HG03354 (cell line): ENCODE measurements around the gene ASIC3.
"Not testable (repeated sequence)": the region's sequence is repeated elsewhere in the genome, so short reads cannot be mapped to it uniquely, and the experiment has no call there.

Experiments
- ATAC-seq: cut with Tn5 transposase; IDR thresholded peaks from one replicate; pipeline ENCODE4 v1.9.1; 2021; ENCODE audit warnings: mild to moderate bottlenecking; ENCODE audit not compliant: unreplicated experiment, poor library complexity, severe bottlenecking

ASIC3 gene

DNA sequence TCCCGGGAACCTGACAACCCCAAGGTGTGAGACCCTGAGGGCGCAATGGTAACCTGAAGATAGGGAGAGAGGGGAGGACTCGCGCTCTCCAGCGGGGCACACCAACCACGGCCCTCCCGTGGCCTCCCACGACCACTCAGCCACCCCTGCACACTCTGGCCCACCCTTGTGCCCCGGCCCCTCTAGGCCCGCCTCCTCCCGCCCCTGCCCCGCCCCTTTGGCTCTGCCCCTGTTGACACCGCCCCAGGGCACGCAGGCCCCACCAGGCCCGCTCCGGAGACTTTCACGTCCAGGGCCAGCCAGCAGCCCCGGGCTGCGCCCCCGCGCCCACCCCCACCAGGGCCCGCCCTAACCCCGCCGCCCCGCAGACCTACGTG, 35.0 kb upstream of the ASIC3 start:
- ATAC-seq = no peak

DNA sequence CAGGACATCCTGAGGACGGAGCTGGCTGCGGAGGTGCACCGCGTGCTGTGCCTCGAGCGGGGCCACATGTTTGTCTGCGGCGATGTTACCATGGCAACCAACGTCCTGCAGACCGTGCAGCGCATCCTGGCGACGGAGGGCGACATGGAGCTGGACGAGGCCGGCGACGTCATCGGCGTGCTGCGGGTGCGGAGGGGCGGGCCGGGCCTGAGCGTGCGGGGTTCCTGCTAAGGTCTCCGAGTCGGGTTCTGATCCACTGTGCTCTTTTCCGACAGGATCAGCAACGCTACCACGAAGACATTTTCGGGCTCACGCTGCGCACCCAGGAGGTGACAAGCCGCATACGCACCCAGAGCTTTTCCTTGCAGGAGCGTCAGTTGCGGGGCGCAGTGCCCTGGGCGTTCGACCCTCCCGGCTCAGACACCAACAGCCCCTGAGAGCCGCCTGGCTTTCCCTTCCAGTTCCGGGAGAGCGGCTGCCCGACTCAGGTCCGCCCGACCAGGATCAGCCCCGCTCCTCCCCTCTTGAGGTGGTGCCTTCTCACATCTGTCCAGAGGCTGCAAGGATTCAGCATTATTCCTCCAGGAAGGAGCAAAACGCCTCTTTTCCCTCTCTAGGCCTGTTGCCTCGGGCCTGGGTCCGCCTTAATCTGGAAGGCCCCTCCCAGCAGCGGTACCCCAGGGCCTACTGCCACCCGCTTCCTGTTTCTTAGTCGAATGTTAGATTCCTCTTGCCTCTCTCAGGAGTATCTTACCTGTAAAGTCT, 34.4 kb upstream of the ASIC3 start:
- ATAC-seq = peak; percentile 58

DNA sequence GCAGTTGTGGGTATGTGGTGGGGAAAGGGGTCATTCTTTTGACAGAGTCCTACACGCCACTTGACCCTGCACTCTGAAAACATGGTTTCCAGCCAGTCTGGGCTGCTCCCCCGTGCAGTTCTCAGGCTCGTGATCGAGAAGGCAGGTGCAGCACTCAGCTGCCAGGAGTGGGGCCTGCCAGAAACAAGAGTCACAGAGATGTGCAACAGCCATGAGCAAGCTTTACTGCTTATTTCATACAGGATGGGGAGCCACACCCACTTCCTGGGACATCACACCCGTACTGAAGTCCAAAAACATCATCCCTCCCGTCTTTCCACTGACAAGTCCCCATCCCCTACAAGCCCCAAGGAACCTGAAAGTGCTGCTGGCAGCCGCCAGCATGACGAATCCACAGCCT, 33.4 kb upstream of the ASIC3 start:
- ATAC-seq = no peak

DNA sequence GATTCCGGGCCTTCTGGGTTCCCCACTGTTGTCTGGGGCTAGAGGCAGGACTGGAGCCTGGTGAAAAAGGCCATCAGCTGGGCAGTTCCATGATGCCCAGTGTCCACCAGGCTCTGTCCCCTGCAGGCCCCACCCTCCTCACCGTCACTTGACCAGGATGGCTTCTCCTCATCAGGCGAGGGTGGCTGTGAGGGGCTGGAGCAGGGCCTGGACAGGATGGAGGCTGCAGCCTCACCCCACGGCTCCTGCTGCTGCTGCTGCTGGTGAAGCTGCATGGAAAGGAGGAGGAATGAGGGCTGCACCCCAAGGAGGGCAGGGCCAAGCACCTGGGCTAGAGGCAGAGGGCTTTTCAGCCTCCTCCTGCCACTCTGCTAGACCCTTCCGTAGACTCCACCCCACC, 32.4 kb upstream of the ASIC3 start:
- no peak for ATAC-seq

DNA sequence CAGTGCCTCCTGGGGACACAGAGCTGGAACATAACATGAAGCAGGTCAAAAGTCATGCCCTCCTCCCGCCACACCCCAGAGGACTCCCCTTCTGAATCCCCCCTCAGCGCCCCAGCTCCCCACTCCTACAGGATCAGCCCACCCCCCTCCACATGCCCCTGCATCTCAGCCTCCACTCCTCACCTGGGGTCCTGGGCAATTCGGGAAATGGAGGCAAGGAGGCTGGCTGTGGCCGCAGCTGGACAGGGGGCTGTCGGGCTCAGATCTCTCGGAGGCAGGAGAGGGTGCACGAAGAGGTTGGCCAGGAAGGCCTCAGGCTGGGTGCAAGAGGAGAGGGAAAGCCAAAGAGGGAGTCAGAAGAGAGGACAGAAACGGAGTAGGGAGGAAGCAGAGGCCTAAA, 31.8 kb upstream of the ASIC3 start:
- no peak for ATAC-seq

DNA sequence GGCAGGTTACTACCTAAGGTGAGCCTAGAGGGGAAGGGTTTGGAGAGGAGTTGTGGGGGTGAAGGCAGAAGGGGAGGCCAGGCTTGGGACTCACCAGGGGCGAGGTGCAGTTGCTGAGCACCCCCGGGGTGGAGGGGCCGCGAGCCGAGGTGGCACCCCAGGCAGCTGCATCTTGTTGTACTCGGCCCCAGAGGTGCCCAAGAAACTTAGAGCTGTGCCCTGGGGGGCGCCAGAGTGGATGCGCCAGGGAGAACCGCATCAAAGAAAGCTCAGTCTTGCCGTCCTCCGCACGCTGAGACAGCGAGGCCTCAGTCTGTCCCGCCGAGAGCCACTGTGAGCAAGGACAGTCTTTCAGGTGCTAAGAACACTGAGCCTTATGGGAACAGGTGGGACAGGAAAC, 31.4 kb upstream of the ASIC3 start:
- ATAC-seq = no peak

DNA sequence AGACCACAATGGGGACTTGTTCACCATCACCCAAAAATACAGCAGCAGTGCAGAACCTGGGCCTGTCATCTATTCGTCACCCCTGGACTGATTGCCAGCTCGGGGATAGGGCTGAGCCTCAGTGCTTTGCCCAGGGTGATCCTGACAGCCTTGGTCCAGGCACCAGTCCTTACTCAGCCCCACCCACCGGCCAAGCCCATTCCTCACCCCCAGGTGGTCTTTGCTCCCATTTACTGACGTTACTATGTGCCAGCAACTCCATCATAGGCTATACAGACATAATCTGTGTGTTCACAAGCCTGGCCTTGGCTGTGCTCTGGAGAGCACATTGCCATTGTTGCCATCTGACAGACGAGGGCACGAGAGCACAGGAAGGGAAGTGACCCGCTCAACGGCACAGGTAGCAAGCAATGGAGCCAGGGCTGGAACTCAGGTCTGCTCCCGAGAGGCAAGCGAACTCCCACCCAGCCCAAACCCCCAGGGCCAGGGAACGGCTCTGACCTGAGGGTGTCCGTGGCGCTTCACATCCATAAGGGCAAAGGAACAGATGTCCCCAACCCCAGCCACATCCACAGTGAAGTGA, 30.9 kb upstream of the ASIC3 start:
- ATAC-seq = no peak

DNA sequence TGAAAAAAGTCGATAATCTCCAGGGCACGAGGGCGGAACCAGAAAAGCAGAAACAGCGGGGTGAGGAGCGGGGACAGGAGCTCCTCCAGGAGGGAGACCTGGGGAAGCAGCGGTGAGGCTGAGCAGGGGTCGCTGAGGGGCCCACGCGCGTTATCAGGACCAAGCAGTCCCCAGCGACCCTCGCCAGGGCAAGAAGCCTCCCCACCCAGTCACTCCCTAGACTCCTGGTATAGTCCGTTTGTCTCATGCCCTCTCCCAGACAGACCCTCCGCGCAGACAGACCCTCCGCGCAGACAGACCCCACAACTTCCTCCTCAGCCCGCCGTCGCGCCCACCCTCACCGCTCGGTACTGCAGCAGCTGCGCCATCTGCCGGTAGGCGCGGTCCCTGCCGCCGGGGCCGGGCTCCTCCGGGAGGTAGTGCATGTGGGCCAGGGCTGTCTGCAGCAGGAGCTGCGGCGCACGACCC, 30.3 kb upstream of the ASIC3 start:
- peak; percentile 67 for ATAC-seq

DNA sequence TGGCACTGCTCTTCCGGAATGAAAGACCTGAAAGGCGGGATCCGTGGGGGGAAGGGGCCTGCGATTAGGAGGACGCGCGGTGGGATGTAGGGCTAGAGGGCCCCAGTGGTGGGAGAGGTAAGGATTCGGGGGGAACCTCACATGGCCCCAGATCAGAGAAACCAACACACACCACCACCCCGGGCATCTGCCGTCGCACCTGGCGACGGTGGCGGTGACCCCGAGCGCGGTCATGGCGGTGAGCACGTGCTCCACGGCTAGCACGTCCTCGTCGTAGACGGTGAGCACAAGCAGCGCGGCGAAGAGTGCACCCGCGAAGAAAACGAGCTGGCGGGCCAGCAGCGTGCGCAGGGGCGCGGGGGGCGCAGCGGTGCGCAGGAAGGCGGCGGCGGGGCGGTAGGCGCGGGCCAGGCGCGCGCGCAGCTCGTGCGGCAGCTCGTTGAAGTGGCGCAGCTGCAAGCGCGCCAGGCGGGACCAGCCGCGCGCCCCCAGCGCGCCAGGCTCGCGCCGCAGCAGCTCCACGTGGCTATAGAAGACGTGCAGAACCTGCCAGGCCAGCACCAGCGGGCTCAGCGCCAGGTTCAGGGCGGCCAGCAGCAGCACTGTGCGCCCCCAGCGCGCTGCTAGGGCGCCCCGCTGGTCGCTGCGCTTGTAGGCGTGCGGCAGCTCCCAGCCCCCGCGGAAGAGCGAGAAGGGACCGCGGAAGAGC, 29.8 kb upstream of the ASIC3 start:
- ATAC-seq = peak; percentile 28

DNA sequence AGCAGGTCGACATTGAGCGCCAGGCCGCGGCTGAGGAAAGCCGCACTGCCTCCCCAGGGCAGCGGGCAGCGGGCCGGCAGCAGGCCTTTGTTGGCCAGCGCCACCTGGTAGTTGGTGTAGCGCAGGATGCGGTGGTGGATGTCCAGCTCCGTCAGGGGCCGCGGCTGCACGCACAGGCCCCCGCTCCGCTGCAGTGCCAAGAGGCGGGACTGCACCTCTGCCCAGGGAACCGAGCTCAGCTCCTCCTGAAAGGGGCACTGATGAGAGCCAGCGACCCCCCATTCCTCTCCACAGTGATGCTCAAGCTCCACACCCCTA, 29.2 kb upstream of the ASIC3 start:
- no peak for ATAC-seq

DNA sequence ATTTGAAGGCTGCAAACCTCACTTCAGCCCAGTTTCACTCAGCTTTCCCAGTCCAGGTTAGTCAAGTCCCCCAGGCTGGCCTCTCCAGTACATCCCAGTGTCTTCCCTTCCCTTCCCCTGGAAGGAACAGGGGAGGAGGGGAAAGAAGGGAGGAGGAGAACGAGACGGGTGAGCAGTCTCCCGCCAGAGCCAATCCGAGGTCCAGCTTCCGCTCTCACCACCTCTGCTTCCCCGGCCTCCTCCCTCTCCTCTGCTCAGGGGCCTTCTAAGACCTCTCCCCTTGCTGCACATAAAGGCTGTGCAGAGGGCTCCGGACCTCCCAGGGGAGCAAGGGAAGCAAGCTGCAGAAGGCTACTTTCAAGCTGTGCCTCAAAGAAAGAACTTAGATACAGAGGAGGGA, 28.1 kb upstream of the ASIC3 start:
- ATAC-seq = no peak

DNA sequence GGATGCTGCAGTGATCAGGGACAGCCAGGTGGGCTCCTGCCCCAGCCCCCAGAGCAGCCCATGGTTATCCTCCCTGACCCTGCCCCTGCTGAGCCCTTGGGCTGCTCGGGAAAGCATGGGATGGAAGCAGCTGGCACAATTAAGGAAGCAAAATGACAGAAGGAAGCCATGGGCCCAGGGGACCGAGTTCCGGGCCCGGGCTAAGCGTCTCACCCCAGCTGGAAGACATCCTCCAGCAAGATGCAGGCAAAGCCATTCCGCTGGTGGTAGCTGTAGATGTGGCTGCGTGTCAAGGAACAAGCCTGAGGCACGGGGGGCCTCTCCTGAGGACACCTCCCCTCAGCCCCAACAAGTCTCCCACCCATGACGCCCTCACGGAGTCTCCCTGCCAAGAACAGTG, 25.1 kb upstream of the ASIC3 start:
- ATAC-seq = no peak

DNA sequence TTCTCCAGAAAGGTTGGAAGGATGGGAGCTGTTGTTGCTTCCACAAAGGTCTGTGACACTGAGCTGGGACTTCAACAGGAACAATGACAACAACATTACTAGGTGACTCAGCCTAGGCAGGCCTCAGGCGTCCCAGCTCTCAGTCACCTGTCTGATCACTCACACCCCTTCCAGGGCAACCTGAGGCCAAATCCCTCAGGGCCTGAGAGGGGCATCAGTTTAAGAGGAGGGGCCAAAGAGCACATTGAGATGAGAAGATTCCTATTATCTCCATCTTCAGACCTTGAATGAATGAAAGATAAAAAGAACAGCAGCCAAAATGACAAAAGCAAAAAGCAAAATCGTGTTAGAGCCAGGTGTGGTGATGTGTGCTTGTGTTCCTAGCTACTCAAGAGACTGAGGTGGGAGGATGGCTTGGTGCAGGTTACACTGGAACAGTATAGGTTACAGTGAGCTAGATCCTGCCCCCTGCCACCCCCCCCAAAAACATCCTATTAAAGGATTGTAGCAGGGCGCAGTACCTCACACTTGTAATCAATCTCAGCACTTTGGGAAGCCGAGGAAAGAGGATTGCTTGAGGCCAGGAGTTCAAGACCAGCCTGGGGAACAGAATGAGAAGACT, 23.8 kb upstream of the ASIC3 start, which contains the start of gene ATG9B:
Gene ATG9B, minus strand, starts transcription at position 60 of the 622 bp plus-strand sequence. CDS start 71 bp downstream, outside the sequence.
- no peak for ATAC-seq

DNA sequence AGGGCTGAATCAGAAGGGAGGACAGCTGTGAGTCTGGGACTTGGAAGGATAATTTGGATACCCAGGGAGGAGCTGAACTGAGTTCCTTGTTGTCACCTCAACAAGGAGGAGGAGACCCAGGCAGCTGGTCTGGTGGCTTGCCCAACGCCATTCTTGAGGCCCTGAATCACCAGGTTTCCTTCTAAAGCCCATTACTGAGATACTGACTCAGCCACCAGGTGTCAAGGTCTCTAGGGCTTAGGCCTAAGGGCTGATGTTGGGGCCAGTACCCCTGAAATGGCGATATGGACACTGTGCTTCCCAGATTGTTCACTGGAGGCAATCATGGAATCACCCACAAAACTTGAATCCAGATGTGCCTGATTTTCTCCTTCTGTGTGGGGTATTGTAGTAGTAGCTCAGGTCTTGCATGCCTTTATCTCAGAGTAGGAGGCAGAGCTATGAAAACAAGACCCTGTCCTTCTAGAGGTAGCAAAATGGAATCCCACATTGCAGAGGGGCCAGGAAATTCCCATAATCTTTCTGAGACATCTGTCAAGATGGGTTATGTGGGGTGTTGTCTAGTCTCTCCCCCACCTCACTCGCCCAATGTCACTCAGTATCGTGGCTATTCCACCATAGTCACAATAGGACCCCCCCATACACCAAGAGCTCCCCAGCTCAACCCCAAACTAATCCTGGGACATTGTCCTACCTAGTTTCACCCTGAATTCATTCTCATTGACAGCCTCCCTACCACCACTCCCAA, 22.2 kb upstream of the ASIC3 start:
- ATAC-seq = no peak

DNA sequence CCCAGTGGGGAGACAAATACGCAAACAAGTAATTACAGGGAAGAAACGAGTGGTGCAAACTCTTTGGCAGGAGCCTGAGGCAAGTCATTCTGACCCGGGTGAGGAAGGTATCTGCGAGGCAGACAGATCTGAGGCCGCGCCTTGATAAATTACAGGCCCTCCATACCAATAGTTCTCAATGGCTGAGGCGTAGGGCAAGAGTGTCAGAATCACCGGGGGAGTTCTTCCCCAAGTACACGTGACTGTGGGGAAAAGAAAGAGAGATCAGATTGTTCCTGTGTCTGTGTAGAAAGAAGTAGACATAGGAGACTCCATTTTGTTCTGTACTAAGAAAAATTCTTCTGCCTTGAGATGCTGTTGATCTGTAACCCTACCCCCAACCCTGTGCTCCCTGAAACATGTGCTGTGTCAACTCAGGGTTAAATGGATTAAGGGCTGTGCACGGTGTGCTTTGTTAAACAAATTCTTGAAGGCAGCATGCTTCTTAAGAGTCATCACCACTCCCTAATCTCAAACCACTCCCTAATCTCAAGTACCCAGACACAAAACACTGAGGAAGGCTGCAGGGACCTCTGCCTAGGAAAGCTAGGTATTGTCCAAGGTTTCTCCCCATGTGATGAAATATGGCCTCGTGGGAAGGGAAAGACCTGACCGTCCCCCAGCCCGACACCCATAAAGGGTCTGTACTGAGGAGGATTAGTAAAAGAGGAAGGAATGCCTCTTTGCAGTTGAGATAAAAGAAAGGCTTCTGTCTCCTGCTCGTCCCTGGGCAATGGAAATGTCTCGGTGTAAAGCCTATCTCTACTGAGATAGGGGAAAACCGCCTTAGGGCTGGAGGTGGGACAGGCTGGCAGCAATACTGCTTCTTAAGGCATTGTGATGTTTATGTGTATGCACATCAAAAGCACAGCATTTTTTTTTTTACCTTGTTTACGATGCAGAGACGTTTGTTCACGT, 21.3 kb upstream of the ASIC3 start:
- not testable (repeated sequence) for ATAC-seq

DNA sequence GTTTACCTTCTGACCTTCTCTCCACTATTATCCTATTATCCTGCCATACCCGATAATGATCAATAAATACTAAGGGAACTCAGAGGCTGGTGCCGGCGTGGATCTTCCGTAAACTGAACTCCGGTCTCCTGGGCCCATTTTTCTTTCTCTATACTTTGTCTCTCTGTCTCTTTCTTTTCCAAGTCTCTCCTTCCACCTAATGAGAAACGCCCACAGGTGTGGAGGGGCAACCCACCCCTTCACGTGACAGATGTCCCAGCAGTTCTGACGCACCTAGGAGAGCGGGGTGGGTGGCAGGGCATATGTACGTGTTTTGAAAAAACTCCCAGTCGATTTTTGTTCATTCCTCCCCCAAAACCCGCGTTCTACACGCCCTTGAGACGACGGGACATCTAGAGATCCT, 20.6 kb upstream of the ASIC3 start:
- not testable (repeated sequence) for ATAC-seq

DNA sequence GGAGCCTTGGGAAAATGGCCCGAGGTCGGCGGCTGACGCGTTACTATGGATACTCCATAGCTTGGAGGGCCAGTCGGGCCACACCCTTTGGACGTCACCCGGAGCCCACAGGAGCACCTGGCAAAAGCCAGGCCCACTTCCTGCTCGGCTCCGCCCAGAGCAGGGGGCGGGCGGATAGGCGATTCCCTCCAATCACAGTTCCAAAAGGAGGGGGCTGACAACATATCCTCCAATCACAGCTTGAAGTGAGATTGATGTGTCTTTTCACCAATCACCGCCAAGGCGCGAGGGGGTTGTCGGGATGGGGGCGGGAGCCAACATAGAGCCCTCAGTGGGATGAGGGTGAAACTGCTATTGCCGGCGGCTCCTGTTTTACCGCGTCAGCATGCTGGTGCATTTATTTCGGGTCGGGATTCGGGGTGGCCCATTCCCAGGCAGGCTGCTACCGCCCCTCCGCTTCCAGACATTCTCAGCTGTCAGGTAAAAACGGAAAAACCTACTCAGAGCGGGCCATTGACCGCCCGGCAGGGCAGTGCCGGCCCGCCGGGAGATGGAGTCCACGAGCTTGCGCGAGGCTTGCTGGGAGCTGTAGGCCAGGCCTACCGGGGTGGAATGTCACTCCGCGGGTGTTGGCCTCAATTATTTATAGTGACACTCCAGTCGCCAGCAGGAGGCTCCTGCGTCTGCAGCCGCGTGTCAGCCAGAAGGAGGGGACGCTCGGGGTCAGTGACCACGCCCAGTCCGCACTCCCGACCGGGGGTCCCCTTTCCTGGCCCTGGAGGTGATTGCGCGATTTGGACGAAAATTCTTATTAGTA, 20.0 kb upstream of the ASIC3 start, which contains the start of gene ABCB8:
Gene ABCB8, plus strand, starts transcription at position 320 of the 817 bp plus-strand sequence. Its CDS starts 66 bp downstream, at position 386.
- peak; percentile 96 for ATAC-seq

DNA sequence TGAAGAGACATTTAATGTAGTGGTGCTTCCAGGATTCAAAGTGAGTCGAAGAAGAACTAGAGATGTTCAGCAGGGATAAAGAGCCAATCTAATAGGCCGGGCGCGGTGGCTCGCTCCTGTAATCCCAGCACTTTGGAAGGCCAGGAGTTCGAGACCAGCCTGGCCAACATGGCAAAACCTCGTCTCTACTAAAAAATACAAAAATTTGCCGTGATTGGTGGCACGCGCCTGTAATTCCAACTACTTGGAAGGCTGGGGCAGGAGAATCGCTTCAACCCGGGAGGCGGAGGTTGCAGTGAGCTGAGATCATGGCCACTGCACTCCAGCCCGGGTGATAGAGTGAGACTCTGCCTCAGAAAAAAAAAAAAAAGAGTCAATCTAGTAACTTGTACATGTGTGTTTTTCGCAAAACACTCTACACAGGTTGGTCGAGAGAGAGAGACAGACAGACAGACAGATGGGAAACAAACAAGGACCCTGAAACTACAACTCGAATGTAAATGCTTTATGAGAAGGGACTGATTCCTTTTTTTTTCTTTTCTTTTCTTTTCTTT, 19.3 kb upstream of the ASIC3 start:
- no peak for ATAC-seq
